GM19468 (cell line): ENCODE results near the gene GORASP2.

ENCODE experiments used
- ATAC-seq: cut with Tn5 transposase; IDR thresholded peaks from one replicate; pipeline ENCODE4 v1.9.1; 2021; ENCODE audit warnings: mild to moderate bottlenecking, moderate library complexity, moderate number of reproducible peaks; ENCODE audit not compliant: unreplicated experiment; ENCODE audit errors: extremely low read depth

GORASP2 gene

GRCh38 chr2:170963386-170963785 lies 34.3 kb downstream of the GORASP2 start:
- no peak for ATAC-seq

- no peak for ATAC-seq
These were observed 36.6 kb downstream of the GORASP2 start for GRCh38 chr2:170965446-170966225.

- no peak for ATAC-seq
These were observed 37.8 kb downstream of the GORASP2 start for GRCh38 chr2:170966648-170967396.

GRCh38 chr2:170967553-170967952 lies 38.5 kb downstream of the GORASP2 start:
- no peak for ATAC-seq

- ATAC-seq = no peak
These were observed 39.4 kb downstream of the GORASP2 start for GRCh38 chr2:170968205-170969003.

GRCh38 chr2:170969030-170969429 lies 40.0 kb downstream of the GORASP2 start:
- ATAC-seq = no peak

- no peak for ATAC-seq
These were observed 40.9 kb downstream of the GORASP2 start for GRCh38 chr2:170969872-170970496.

GRCh38 chr2:170971071-170971470 lies 42.0 kb downstream of the GORASP2 start:
- no peak for ATAC-seq

GRCh38 chr2:170972296-170973224 lies 43.5 kb downstream of the GORASP2 start:
- no peak for ATAC-seq

GRCh38 chr2:170973225-170973491 lies 44.1 kb downstream of the GORASP2 start:
- ATAC-seq = no peak

GRCh38 chr2:170973492-170974303 lies 44.6 kb downstream of the GORASP2 start:
- ATAC-seq = peak; percentile 80

GRCh38 chr2:170974304-170974993 lies 45.4 kb downstream of the GORASP2 start:
- ATAC-seq = no peak

GRCh38 chr2:170975127-170975942 lies 46.3 kb downstream of the GORASP2 start:
- no peak for ATAC-seq

- ATAC-seq = no peak
These were observed 46.9 kb downstream of the GORASP2 start for GRCh38 chr2:170975943-170976270.

- no peak for ATAC-seq
These were observed 55.0 kb downstream of the GORASP2 start for GRCh38 chr2:170984079-170984478.

GRCh38 chr2:170985407-170985806 lies 56.4 kb downstream of the GORASP2 start:
- ATAC-seq = no peak

- ATAC-seq = no peak
These were observed 57.7 kb downstream of the GORASP2 start for GRCh38 chr2:170986566-170987258.
